ENCODE results near the gene IMPDH2.

DNA sequence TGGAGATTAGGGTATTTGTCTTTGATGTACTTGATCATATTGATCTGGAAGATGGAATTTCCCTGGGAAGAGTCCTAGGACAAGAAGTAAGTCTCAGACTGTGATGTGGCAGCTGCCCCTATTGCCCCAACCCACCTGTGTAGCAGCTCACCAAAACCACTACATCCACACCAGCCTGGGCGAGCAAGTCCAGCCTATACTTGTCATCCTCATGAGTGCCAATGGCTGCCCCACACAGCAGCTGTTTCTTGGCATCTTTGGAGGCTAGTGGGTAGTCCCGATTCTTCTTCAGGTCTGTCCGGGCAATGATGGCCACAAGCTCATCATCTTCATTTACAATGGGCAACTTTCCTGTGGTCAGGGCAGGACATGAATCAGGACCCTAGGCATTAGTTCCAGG lies 2.7 kb downstream of the IMPDH2 start:
- TF ChIP-seq EZH2 (IDR thresholded peaks at IDR 0.05; ENCODE audit: insufficient read depth, poor library complexity, severe bottlenecking) (no peak), EZH2phosphoT487 (IDR thresholded peaks at IDR 0.05; ENCODE audit: insufficient read depth, low read depth) (no peak)
